GM12864 (cell line): ENCODE data around the gene EFCAB6.

Experiments
- DNase-seq: peaks from one replicate; pipeline ENCODE4 v3.0.0-alpha.2; 2011; ENCODE audit warnings: low read depth
- H3K4me3 ChIP-seq: 2 replicates; pipeline ENCODE4 v1.5.1; 2011; ENCODE audit warnings: mild to moderate bottlenecking, low read depth, low read length, control low read depth
- CTCF ChIP-seq: IDR thresholded peaks from 2 replicates; pipeline ENCODE4 v1.5.1; 2011; ENCODE audit warnings: low read depth, mild to moderate bottlenecking, moderate library complexity, low read length, control low read depth, inconsistent platforms; ENCODE audit errors: missing control alignments

EFCAB6 gene

GRCh38 chr22:43772831-43773230 is 39.3 kb downstream of the EFCAB6 start:
- H3K4me3 ChIP-seq: no peak overlapping the region
- TF ChIP-seq CTCF: no peak
- DNase-seq: no peak

GRCh38 chr22:43755452-43755851 is 56.7 kb downstream of the EFCAB6 start:
- no peak overlapping the region for H3K4me3 ChIP-seq
- TF ChIP-seq CTCF: no peak
- DNase-seq: no peak

GRCh38 chr22:43755011-43755410 is 57.1 kb downstream of the EFCAB6 start:
- DNase-seq: no peak
- H3K4me3 ChIP-seq: no peak overlapping the region
- no peak for TF ChIP-seq CTCF

- no peak for TF ChIP-seq CTCF
- no peak overlapping the region for H3K4me3 ChIP-seq
- DNase-seq: no peak
Measured at GRCh38 chr22:43754176-43754575, 57.9 kb downstream of the EFCAB6 start.

- no peak for DNase-seq
- TF ChIP-seq CTCF: no peak
- H3K4me3 ChIP-seq: no peak overlapping the region
Measured at GRCh38 chr22:43753688-43754087, 58.4 kb downstream of the EFCAB6 start.

GRCh38 chr22:43750751-43751150 is 61.4 kb downstream of the EFCAB6 start:
- TF ChIP-seq CTCF: no peak
- H3K4me3 ChIP-seq: no peak overlapping the region
- DNase-seq: no peak

- H3K4me3 ChIP-seq: no peak overlapping the region
- TF ChIP-seq CTCF: no peak
- DNase-seq: no peak
Measured at GRCh38 chr22:43749473-43749872, 62.6 kb downstream of the EFCAB6 start.
